HFFc6 (cell line): ENCODE results near the gene TAF5L. TPM values are rescaled to one million over a fixed set of nuclear protein-coding genes. Genes with fewer than 3 reads are reported as not detected.
"Not testable (repeated sequence)": the region's sequence is repeated elsewhere in the genome, so short reads cannot be mapped to it uniquely, and the experiment has no call there.

Experiments
- DNase-seq: peaks from one replicate; pipeline ENCODE4 v3.0.0-alpha.2; 2018
- H3K27ac Mint-ChIP-seq: 2 replicates; pipeline ENCODE4 v1.8.0; 2020; ENCODE audit warnings: mild to moderate bottlenecking, mixed read lengths
- H3K27me3 Mint-ChIP-seq: 2 replicates; pipeline ENCODE4 v1.8.0; 2021; ENCODE audit warnings: mild to moderate bottlenecking, moderate library complexity, mixed read lengths; ENCODE audit not compliant: insufficient read depth
- H3K36me3 Mint-ChIP-seq: 2 replicates; pipeline ENCODE4 v1.8.0; 2021; ENCODE audit warnings: low read depth, mixed read lengths
- H3K4me1 Mint-ChIP-seq: 2 replicates; pipeline ENCODE4 v1.8.0; 2020; ENCODE audit warnings: low read depth, mixed read lengths
- H3K4me3 Mint-ChIP-seq: 2 replicates; pipeline ENCODE4 v1.8.0; 2020; ENCODE audit warnings: mild to moderate bottlenecking, moderate library complexity, mixed read lengths
- H3K9me3 Mint-ChIP-seq: 2 replicates; pipeline ENCODE4 v1.8.0; 2020; ENCODE audit warnings: mild to moderate bottlenecking, mixed read lengths
- CTCF ChIP-seq: fragments of 200-600 bp; sonication (generic); IDR thresholded peaks from 2 replicates; pipeline ENCODE4 v1.5.0; 2021; ENCODE audit warnings: antibody characterized with exemption, mild to moderate bottlenecking
- total RNA-seq, 6 experiments: library from RNA; stranded (reverse); fragmentation: NEBNext Ultra II Directional; extraction: Animal tissue kit (Norgen Biotek cat#: 25700); gene quantifications; 2 replicates in 1 of 6; 3 replicates in 5 of 6; pipeline ENCODE4 v1.2.3, GENCODE V29; 2021

TAF5L gene
- total RNA-seq, 6 experiments from 2014 or later = 17.6 to 20.7 (median 20.3) TPM

- Mint-ChIP-seq H3K36me3 (peaks cover 5% of the 10 kb centered on the region), H3K27me3 (no peaks in the 10 kb centered on the region), H3K27ac (peak overlapping the region; percentile 74), H3K4me3 (peak overlapping the region; percentile 96), H3K4me1 (peaks cover 75% of the 10 kb centered on the region), H3K9me3 (no peaks in the 10 kb centered on the region)
- no peak for DNase-seq
- TF ChIP-seq CTCF = no peak
Observed at GRCh38 chr1:229624521-229625070, 1.3 kb downstream of the TAF5L start.

DNA sequence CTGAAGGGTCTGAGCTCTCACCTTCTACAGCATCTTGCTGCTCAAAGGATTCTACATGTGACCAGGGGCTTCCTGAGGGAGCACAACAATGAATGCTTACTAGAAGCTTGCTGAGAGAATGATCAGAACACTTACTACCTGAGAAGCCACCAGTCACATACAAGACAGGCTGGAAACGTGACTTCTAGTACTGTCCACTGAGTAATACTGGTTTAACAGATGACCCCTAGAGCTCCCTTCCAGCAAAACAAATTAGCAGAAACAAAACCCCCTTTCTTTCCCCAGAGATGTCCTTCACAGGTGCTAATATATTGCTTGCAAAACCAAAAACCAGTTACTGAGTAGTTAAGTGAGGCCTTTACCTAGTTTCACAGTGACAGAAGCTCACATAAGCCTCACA lies 2.1 kb downstream of the TAF5L start:
- H3K4me1 Mint-ChIP-seq = peaks cover 71% of the 10 kb centered on the region
- H3K27me3 Mint-ChIP-seq = no peaks in the 10 kb centered on the region
- H3K36me3 Mint-ChIP-seq = peaks cover 1% of the 10 kb centered on the region
- no peak overlapping the region; the same call in 1 of the 2 replicates for H3K27ac Mint-ChIP-seq
- DNase-seq = no peak
- TF ChIP-seq CTCF = no peak
- H3K4me3 Mint-ChIP-seq = peak overlapping the region; percentile 96
- no peaks in the 10 kb centered on the region for H3K9me3 Mint-ChIP-seq

DNA sequence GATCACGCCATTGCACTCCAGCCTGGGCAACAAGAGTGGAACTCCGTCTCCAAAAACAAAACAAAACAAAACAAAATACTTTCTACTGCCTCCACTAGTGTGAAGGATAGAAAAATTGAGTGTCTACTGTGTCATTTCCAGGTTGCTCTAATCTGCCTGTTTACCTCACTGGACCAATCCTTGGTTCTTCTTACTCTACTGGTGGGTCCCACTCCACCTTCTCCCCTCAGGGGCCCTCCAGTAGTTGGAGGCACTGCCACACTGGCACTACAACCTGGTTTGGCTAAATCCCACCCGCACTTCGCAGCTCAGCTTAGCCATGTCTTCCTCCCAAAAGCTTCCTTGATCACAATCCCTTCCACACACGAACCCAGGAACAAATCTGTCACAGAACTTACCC lies 2.7 kb downstream of the TAF5L start:
- Mint-ChIP-seq H3K27ac (no peak overlapping the region), H3K4me3 (peak overlapping the region; percentile 96; the same call in 1 of the 2 replicates), H3K4me1 (peaks cover 65% of the 10 kb centered on the region), H3K36me3 (no peaks in the 10 kb centered on the region; the same call in 1 of the 2 replicates), H3K9me3 (no peaks in the 10 kb centered on the region), H3K27me3 (no peaks in the 10 kb centered on the region)
- no peak for TF ChIP-seq CTCF
- DNase-seq = no peak

DNA sequence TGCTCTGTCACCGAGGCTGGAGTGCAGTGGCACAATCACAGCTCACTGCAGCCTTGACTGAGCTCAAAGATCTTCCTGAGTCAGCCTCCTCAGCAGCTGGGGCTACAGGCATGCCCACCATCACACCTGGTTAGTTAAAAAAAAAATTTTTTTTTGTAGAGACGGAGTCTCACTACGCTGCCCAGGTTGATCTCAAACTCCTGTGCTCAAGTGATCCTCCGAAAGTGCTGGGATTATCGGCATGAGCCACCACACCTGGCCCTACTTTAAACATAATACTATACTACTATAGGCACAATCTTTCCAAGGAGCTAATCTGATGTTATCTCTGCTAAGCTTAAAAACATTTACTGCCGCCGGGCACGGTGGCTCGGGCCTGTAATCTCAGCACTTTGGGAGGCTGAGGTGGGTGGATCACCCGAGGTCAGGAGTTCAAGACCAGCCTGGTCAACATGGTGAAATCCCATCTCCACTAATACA lies 3.2 kb downstream of the TAF5L start:
- not testable (repeated sequence) for H3K36me3 Mint-ChIP-seq, DNase-seq, H3K27ac Mint-ChIP-seq, H3K27me3 Mint-ChIP-seq, H3K4me3 Mint-ChIP-seq, H3K9me3 Mint-ChIP-seq
- peaks cover 67% of the 10 kb centered on the region for H3K4me1 Mint-ChIP-seq

DNA sequence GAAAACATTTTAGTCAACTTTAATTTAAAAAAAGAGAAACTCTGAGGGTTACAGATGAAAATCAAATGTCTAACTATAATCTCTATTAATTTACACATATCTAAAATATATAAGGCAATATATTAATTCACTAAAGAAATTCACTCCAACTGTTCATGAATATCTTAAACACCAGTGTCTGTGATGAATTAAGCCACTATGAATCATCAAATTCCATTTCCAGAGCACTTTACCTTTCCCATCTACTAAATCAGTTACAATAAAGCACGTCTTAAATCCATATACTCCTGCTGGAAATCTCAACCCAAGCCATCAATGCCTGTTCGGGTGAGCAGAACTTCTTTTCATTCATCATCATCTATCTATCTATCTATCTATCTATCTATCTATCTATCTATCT lies 4.3 kb downstream of the TAF5L start:
- H3K36me3 Mint-ChIP-seq = no peaks in the 10 kb centered on the region; the same call in 1 of the 2 replicates
- H3K4me3 Mint-ChIP-seq = peak overlapping the region; percentile 2; the same call in 1 of the 2 replicates
- no peaks in the 10 kb centered on the region for H3K27me3 Mint-ChIP-seq
- peaks cover 67% of the 10 kb centered on the region for H3K4me1 Mint-ChIP-seq
- H3K9me3 Mint-ChIP-seq = no peaks in the 10 kb centered on the region
- no peak overlapping the region for H3K27ac Mint-ChIP-seq
- DNase-seq = peak; percentile 12
- no peak for TF ChIP-seq CTCF

DNA sequence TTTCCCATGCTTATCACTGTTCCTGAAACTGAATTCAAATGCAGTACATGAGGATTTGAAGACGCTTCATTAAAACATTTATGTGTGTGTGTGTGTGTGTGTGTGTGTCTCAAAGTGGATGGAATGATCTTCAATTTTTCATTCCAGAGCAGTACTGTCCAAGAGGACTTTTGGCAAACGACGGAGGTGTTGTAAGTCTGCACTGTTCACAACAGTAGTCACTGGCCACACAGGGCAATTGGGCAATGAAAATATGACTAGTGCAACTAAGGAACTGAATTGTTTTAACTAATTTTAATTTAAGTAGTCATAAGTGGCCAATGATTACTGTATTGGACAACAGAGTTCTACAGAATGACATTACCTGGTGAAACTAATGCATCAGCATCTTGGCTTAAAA lies 5.0 kb downstream of the TAF5L start:
- DNase-seq = peak; percentile 37
- H3K27me3 Mint-ChIP-seq = no peaks in the 10 kb centered on the region

More for the DNA sequence above, 5.0 kb downstream of the TAF5L start:
- H3K4me1 Mint-ChIP-seq = peaks cover 66% of the 10 kb centered on the region
- H3K27ac Mint-ChIP-seq = no peak overlapping the region
- H3K9me3 Mint-ChIP-seq = no peaks in the 10 kb centered on the region
- H3K36me3 Mint-ChIP-seq = no peaks in the 10 kb centered on the region; the same call in 1 of the 2 replicates
- H3K4me3 Mint-ChIP-seq = no peak overlapping the region
- TF ChIP-seq CTCF = no peak
